Panc1 (cell line): ENCODE results near the gene TSC2. TPM values are rescaled to one million over a fixed set of nuclear protein-coding genes. Genes with fewer than 3 reads are reported as not detected.
"Not testable (repeated sequence)": the region's sequence is repeated elsewhere in the genome, so short reads cannot be mapped to it uniquely, and the experiment has no call there.

Experiments
- ATAC-seq: fragments of 200-7000 bp; cut with Tn5 transposase; 2 replicates; pipeline ENCODE4 v1.9.1; 2020; ENCODE audit warnings: mild to moderate bottlenecking, moderate library complexity
- BruUV-seq: library from RNA; stranded (reverse); fragments of 400-500 nt; replicated peaks from 2 replicates; lab custom pipeline; 2021; lab: Mats Ljungman, UMichigan
- CTCF ChIA-PET: fragments of 300-600 bp; sonication (Branson Sonifier 250); formaldehyde crosslinking; loops from one replicate; lab custom pipeline; 2022; ENCODE audit warnings: antibody characterized with exemption; lab: Charles Lee
- POLR2A ChIA-PET: fragments of 300-600 bp; sonication (Branson Sonifier 250); formaldehyde crosslinking; loops from one replicate; lab custom pipeline; 2022; ENCODE audit warnings: antibody characterized with exemption; lab: Charles Lee
- DNase-seq: peaks from one replicate; pipeline ENCODE4 v3.0.0-alpha.2; 2010; ENCODE audit warnings: low read depth, low spot score
- H3K27ac ChIP-seq: 2 replicates; pipeline ENCODE4 v1.5.1; 2011; ENCODE audit warnings: mild to moderate bottlenecking, low read length, inconsistent platforms
- H3K27me3 ChIP-seq: fragments of 200-500 bp; sonication (Bioruptor generic); 2 replicates; pipeline ENCODE4 v1.6.0; 2014; ENCODE audit warnings: low read length, inconsistent platforms; ENCODE audit not compliant: control insufficient read depth, insufficient read depth
- H3K36me3 ChIP-seq: fragments of 200-500 bp; sonication (Bioruptor generic); 2 replicates; pipeline ENCODE4 v1.5.1; 2014; ENCODE audit warnings: inconsistent platforms, mild to moderate bottlenecking, low read length, moderate library complexity; ENCODE audit not compliant: control insufficient read depth, insufficient read depth
- H3K4me1 ChIP-seq: 2 replicates; pipeline ENCODE4 v1.5.1; 2011; ENCODE audit warnings: inconsistent platforms, mild to moderate bottlenecking, low read length, moderate library complexity; ENCODE audit not compliant: control insufficient read depth, insufficient read depth
- H3K4me3 ChIP-seq, 2 experiments: 2 replicates each; pipeline ENCODE4 v1.5.1; 2011 to 2012; ENCODE audit warnings: low read depth in 2 of 2, low read length in 2 of 2, mild to moderate bottlenecking in 2 of 2, inconsistent platforms in 1 of 2, moderate library complexity in 1 of 2
- H3K9me3 ChIP-seq: fragments of 200-500 bp; sonication (Bioruptor generic); 2 replicates; pipeline ENCODE4 v1.5.1; 2014; ENCODE audit warnings: low read depth, mild to moderate bottlenecking, inconsistent platforms, low read length, moderate library complexity; ENCODE audit not compliant: control insufficient read depth, insufficient read depth
- CTCF ChIP-seq: fragments of 450-650 bp; IDR thresholded peaks from 2 replicates; pipeline ENCODE4 v1.5.1; 2017; ENCODE audit warnings: mild to moderate bottlenecking
- POLR2AphosphoS5 ChIP-seq: IDR thresholded peaks from 2 replicates; pipeline ENCODE4 v1.6.1; 2012; ENCODE audit warnings: mild to moderate bottlenecking, low read depth, low read length, moderate library complexity
- in situ Hi-C: cut with HindIII; loops from 2 replicates; pipeline ENCODE4 v1.10.0; 2016; ENCODE audit warnings: low sequenced_read_pairs, low pct_unique_long_range_greater_than_20kb
- intact Hi-C: fragments of 100-400 bp; cut with micrococcal nuclease; formaldehyde crosslinking; loops from one replicate; pipeline ENCODE4 v1.10.0; 2022; ENCODE audit not compliant: unreplicated experiment
- total RNA-seq: library from RNA; stranded (reverse); gene quantifications from one replicate; pipeline ENCODE4 v1.2.1, GENCODE V29; 2021; ENCODE audit not compliant: unreplicated experiment
- TF ChIP-seq, protein P1 (sequence below), 2 experiments: IDR thresholded peaks; 2 replicates each; pipeline ENCODE4 v1.6.1; 2011 to 2012; ENCODE audit warnings: low read depth in 2 of 2, control low read depth in 1 of 2, low read length in 1 of 2, mild to moderate bottlenecking in 1 of 2, moderate library complexity in 1 of 2; ENCODE audit not compliant: insufficient read depth in 1 of 2

Gene TSC2
- total RNA-seq, 1 experiment from 2014 or later = 115 TPM

DNA sequence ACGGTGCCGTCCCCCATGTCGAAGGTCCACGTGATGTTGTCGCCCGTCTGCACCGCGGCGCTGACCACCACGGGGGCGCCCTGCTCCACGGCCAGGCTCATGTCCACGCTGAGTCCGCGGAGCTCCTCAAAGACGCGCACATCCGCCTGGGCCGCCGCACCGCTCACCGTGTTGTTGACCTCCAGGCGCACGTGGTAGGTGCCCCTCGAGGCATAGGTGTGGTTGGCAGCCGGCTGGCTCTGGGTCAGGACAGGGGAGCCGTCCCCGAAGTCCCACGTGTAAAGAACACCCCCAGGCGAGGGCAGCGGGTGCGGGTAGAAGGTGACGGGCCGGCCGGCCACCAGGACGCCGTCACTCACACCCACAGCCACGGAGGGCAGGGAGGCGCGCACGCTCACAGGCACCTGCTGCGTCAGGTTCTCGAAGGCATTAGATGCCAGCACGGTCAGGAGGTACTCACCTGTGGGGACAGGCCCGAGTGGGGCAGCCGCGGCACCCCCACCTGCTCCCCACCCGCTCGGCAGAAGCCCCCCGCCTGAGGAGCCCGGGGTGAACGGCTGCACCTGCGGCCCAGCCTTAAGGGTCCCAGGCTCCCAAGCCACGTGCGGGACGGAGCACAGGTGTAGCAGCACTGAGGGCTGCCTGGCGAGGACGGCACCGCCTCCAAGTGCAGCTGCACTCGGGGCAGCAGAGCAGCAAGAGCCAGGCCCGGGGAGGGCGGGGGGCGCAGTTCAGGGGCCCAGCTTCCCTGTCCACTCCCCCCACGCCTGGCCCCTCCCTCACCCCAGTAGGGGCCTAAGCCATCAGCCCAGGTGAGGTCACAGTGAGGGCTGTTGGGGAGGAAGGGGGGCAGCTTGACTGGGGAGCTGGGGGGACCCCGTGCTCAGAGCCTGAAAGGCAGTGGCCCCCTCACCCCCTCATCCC, 63.9 kb downstream of the TSC2 start:
- intact Hi-C loops = not testable (repeated sequence)

DNA sequence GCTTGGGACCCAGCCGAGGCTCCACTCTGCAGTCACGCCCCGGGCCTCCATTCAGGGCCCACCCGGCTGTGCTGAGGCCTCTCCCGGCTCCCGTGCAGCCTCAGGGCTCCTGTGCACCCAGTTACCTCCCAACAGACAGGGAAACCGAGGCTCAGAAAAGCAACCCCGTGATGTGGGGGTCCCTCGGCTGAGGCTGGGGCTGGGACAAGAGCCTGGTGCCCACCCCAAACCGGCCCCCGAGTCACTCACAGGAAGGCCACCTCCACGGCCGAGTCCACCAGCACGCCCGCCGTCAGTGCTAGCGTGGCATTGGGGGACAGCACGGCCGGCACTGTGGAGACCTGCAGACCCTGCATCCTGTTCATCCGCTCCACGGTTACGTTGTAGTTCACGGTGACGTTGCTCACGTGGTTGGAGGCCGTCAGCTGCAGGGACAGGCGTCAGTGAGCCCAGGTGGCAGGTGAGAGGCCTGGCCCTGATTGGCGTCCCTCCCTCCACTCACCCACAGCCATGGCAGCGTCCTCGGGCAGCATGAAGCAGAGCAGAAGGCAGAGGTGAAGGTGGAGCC, 64.8 kb downstream of the TSC2 start:
- intact Hi-C loops, ATAC-seq, DNase-seq, CTCF ChIA-PET, H3K36me3 ChIP-seq, in situ Hi-C loops, H3K9me3 ChIP-seq, BruUV-seq, H3K27ac ChIP-seq, H3K4me3 ChIP-seq, H3K27me3 ChIP-seq, H3K4me1 ChIP-seq, POLR2A ChIA-PET: not testable (repeated sequence)

More for the DNA sequence above, 63.9 kb downstream of the TSC2 start:
- H3K27ac ChIP-seq, H3K4me1 ChIP-seq, H3K27me3 ChIP-seq, H3K36me3 ChIP-seq, BruUV-seq, ATAC-seq, CTCF ChIA-PET, H3K4me3 ChIP-seq, in situ Hi-C loops, H3K9me3 ChIP-seq, DNase-seq, POLR2A ChIA-PET: not testable (repeated sequence)

DNA sequence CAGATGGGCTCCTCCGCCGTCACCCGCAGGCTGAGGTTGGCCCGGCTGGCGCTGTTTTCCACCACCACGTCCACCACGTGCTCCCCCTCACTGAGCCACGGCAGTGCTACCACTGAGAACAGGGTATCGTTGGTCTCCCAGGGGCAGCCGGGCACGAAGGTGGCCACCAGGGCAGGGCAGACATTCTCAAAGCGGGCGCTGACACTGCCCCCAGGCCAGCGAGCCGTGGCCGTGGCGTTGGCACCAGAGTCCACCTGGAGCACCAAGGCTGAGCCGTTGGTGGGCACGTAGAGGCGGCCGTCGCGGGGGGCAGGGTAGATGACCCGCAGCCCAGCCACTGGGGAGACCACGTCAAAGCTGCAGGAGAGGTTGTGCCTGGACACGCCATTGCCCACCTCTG, 66.4 kb downstream of the TSC2 start:
- H3K27me3 ChIP-seq, CTCF ChIA-PET, H3K36me3 ChIP-seq, in situ Hi-C loops, POLR2A ChIA-PET, BruUV-seq, intact Hi-C loops, H3K9me3 ChIP-seq, ATAC-seq, H3K4me1 ChIP-seq, H3K27ac ChIP-seq, H3K4me3 ChIP-seq, DNase-seq: not testable (repeated sequence)

DNA sequence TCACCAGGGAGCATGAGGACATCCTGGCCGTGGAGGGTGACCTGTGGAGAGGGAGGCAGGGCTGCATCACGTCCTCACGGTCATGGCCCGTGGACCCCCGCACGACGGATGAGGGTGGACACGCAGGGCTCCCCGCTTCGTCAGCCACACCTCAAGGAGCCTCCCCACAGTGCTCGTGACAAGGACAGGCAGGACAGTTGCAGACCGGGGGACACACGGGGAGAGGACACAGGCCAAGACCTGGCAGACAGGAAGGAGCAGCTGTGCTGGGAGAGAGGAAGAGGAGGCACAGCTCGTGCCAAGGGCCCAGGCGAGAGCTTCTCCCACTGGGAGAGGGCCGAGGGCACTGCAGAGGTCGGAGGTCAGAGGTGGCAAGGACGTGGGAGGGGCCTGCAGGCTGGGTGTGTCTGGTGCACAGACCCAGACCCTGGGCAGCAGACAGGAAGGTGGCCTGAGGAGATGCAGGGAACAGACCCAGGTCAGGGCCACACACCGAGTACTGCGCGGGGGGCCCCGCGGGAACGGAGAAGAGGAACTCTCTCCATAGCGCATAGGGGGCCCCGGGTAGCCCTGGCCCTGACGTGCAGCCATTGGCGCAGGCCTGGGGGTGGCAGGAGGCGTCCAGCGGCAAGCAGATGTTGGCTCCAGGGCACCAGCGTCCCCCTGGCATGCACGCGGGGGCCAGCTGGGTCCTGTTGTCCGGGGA, 67.3 kb downstream of the TSC2 start:
- H3K27me3 ChIP-seq, intact Hi-C loops, BruUV-seq, DNase-seq, H3K36me3 ChIP-seq, CTCF ChIA-PET, POLR2A ChIA-PET, H3K9me3 ChIP-seq, H3K27ac ChIP-seq, H3K4me1 ChIP-seq, ATAC-seq, H3K4me3 ChIP-seq, in situ Hi-C loops: not testable (repeated sequence)

- POLR2A ChIA-PET = no interaction called here
- BruUV-seq = no TSS peak
- ATAC-seq (no peak), DNase-seq (no peak)
- no peaks in the 10 kb centered on the region for H3K27me3 ChIP-seq
- H3K36me3 ChIP-seq = no peaks in the 10 kb centered on the region
- H3K4me1 ChIP-seq = peaks cover under 1% of the 10 kb centered on the region; the same call in 1 of the 2 replicates
- no peak overlapping the region for H3K27ac ChIP-seq
- intact Hi-C loops = no loop called here
- in situ Hi-C loops = no loop called here
- no peak overlapping the region for H3K4me3 ChIP-seq
- CTCF ChIA-PET = no interaction called here
- H3K9me3 ChIP-seq = no peaks in the 10 kb centered on the region
- TF ChIP-seq, protein P1, sequence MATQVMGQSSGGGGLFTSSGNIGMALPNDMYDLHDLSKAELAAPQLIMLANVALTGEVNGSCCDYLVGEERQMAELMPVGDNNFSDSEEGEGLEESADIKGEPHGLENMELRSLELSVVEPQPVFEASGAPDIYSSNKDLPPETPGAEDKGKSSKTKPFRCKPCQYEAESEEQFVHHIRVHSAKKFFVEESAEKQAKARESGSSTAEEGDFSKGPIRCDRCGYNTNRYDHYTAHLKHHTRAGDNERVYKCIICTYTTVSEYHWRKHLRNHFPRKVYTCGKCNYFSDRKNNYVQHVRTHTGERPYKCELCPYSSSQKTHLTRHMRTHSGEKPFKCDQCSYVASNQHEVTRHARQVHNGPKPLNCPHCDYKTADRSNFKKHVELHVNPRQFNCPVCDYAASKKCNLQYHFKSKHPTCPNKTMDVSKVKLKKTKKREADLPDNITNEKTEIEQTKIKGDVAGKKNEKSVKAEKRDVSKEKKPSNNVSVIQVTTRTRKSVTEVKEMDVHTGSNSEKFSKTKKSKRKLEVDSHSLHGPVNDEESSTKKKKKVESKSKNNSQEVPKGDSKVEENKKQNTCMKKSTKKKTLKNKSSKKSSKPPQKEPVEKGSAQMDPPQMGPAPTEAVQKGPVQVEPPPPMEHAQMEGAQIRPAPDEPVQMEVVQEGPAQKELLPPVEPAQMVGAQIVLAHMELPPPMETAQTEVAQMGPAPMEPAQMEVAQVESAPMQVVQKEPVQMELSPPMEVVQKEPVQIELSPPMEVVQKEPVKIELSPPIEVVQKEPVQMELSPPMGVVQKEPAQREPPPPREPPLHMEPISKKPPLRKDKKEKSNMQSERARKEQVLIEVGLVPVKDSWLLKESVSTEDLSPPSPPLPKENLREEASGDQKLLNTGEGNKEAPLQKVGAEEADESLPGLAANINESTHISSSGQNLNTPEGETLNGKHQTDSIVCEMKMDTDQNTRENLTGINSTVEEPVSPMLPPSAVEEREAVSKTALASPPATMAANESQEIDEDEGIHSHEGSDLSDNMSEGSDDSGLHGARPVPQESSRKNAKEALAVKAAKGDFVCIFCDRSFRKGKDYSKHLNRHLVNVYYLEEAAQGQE (IDR thresholded peaks at IDR 0.05; ENCODE audit: insufficient read depth in 1 of 2, low read depth in 2 of 2, low read length in 1 of 2) = no peak
- TF ChIP-seq CTCF (no peak), POLR2AphosphoS5 (no peak)
Observed at GRCh38 chr16:2115591-2115973, 67.8 kb downstream of the TSC2 start.
